Breast epithelium (tissue), 4 donors: Measurements from ENCODE around the gene GFI1B. TPM values are rescaled to one million over a fixed set of nuclear protein-coding genes. Genes with fewer than 3 reads are reported as not detected.

ENCODE experiments used
- DNase-seq, 2 donors: peaks; one replicate each; pipeline ENCODE4 v3.0.0-alpha.2; 2019; ENCODE audit warnings: low spot score in 2 of 2
- H3K27ac ChIP-seq, 2 donors: fragments of 200-600 bp; sonication (generic) in 1 of 2; one replicate each; pipeline ENCODE4 v1.5.1; 2016 to 2019; ENCODE audit warnings: mild to moderate bottlenecking in 1 of 2
- H3K27me3 ChIP-seq, 2 donors: fragments of 200-600 bp; sonication (generic) in 1 of 2; one replicate each; pipeline versions ENCODE4 v1.5.1 to v1.6.0; 2017 to 2019; ENCODE audit warnings: control low read depth in 1 of 2, mild to moderate bottlenecking in 1 of 2
- H3K36me3 ChIP-seq: fragments of 200-600 bp; one replicate; pipeline ENCODE4 v1.5.1; 2019
- H3K4me1 ChIP-seq, 2 donors: fragments of 200-600 bp; sonication (generic); one replicate each; pipeline ENCODE4 v1.5.1; 2016 to 2019; ENCODE audit warnings: control low read depth in 1 of 2
- H3K4me3 ChIP-seq, 3 donors: fragments of 200-600 bp; sonication (generic); 1 replicate in 2 of 3; 2 replicates in 1 of 3; pipeline ENCODE4 v1.5.1; 2016 to 2019; ENCODE audit warnings: mild to moderate bottlenecking in 3 of 3, moderate library complexity in 2 of 3
- H3K9me3 ChIP-seq, 2 donors: fragments of 200-600 bp; sonication (generic) in 1 of 2; one replicate each; pipeline ENCODE4 v1.5.1; 2016 to 2019; ENCODE audit warnings: control low read depth in 1 of 2
- POLR2A ChIP-seq: fragments of 450-650 bp; IDR thresholded peaks from one replicate; pipeline ENCODE4 v1.6.1; 2016; ENCODE audit warnings: antibody characterized with exemption, mild to moderate bottlenecking, moderate library complexity
- POLR2AphosphoS5 ChIP-seq, 3 donors: sonication (generic); formaldehyde crosslinking; IDR thresholded peaks; one replicate each; pipeline ENCODE4 v1.6.1; 2017; ENCODE audit warnings: antibody characterized with exemption in 3 of 3
- intact Hi-C: fragments of 100-400 bp; cut with DNase I; formaldehyde crosslinking; loops from one replicate; pipeline ENCODE4 v1.15.1; 2023; ENCODE audit warnings: low total_unique reads
- total RNA-seq, 3 donors: library from RNA; depleted of rRNA; stranded (reverse); fragments of >200 nt; gene quantifications; one replicate each; pipeline ENCODE4 v1.1.0, GENCODE V29; 2016
- TF ChIP-seq, protein P1 (sequence below), 3 donors: fragments of 450-650 bp; IDR thresholded peaks; one replicate each; pipeline ENCODE4 v1.5.1; 2016 to 2017; ENCODE audit warnings: antibody characterized with exemption in 3 of 3, mild to moderate bottlenecking in 3 of 3, moderate library complexity in 3 of 3

The GFI1B gene
- not detected for total RNA-seq

DNA sequence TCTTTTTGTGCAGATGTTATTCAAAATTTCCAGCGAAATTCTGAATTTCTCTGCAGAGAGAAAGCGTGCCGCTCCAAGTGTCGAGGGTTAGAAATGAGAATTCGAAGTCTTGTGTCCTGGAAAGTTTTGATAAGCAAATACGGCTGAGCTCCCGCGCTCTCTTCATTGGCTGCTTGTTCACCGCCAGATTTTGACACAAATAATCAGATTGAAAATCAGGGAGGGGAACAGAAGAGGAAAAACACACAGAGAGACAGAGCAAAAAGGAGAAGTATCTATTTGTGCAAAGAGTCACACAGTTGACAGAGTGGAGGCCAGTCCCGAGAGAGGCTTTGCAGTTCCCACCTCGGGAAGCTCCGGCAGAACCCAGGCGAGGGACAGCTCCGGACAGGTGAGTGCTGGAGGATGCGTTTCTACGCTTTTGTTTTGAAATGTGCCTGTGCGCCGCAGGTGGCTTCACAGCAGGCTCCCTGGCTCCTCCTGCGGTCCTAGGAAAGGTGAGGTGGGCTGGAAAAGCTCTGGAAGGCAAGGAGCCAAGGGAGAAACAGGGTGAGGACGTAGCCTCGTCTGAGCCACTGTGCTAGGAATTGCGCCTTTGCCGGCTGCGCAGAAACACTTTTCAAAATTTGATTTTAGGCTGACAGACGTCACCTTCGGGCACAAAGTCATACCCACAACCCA lies at the start of gene GFI1B:
TSS of gene GFI1B (plus strand) at position 244 of the 681 bp plus-strand sequence. CDS start 7,985 bp downstream, outside the sequence.
- peaks cover 0 to 45% of the 10 kb centered on the region in 2 donors for H3K27me3 ChIP-seq
- TF ChIP-seq POLR2AphosphoS5 (IDR thresholded peaks at IDR 0.05), result no peak
- TF ChIP-seq, protein P1, sequence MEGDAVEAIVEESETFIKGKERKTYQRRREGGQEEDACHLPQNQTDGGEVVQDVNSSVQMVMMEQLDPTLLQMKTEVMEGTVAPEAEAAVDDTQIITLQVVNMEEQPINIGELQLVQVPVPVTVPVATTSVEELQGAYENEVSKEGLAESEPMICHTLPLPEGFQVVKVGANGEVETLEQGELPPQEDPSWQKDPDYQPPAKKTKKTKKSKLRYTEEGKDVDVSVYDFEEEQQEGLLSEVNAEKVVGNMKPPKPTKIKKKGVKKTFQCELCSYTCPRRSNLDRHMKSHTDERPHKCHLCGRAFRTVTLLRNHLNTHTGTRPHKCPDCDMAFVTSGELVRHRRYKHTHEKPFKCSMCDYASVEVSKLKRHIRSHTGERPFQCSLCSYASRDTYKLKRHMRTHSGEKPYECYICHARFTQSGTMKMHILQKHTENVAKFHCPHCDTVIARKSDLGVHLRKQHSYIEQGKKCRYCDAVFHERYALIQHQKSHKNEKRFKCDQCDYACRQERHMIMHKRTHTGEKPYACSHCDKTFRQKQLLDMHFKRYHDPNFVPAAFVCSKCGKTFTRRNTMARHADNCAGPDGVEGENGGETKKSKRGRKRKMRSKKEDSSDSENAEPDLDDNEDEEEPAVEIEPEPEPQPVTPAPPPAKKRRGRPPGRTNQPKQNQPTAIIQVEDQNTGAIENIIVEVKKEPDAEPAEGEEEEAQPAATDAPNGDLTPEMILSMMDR (IDR thresholded peaks at IDR 0.05), result no peak
- TF ChIP-seq POLR2A, result no peak
- H3K4me3 ChIP-seq, result no peak within 1 kb of the TSS
- no peaks in the 10 kb centered on the region for H3K4me1 ChIP-seq
- H3K9me3 ChIP-seq, result no peaks in the 10 kb centered on the region
- intact Hi-C loops, result no loop called here
- no peak for DNase-seq
- H3K27ac ChIP-seq, result no peak within 1 kb of the TSS
- no peaks in the 10 kb centered on the region for H3K36me3 ChIP-seq

DNA sequence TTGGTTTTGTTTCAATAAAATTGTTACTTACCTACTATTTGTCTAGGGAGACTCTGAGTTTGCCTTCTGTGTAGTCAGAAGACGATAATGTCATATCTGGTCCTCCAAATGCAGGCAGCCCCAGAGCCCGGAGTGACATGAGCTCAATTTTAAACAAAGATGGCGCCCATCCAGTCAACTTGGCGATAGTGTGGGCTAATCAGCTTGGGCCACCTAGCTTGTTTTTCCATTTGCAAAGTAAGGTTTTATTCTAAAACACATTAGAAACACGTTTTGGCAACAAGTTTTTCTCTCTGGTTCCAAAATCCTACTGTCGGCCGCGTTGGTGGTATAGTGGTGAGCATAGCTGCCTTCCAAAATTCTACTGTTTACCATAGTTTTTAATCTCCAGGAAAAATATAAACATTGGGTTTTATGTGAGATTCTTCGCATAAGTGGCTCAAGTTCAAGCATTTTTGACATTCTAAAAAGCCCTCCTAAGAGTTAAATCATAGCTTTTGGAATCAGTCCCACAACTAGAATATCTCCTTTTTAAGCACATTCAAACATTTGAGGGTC lies 47.2 kb upstream of the GFI1B start:
- peaks cover 6% of the 10 kb centered on the region for H3K36me3 ChIP-seq
- TF ChIP-seq POLR2A, result no peak
- TF ChIP-seq POLR2AphosphoS5 (IDR thresholded peaks at IDR 0.05), result no peak
- TF ChIP-seq, protein P1 (IDR thresholded peaks at IDR 0.05), result no peak
- intact Hi-C loops, result no loop called here

DNA sequence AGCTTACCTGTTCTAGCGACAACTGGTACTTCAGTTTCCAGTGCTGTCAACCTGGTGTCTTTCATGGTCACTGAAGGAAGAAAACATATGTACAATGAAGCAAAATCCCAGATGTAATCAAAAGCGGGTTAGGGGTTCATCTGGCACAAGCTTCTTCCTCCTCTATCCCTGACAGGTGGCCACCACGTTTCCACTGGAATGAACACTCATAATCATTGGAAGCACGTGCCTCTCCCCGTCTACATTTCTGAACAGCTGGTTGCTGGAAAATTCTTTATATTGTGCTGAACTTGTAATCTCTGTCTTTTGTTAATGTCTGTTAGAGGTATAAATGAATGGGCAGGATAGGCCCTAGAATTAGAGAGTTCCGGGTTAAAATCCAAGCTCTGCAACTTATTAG lies 43.5 kb upstream of the GFI1B start:
- no peaks in the 10 kb centered on the region for H3K36me3 ChIP-seq
- no peaks in the 10 kb centered on the region for H3K9me3 ChIP-seq
- intact Hi-C loops, result no loop called here
- TF ChIP-seq, protein P1 (IDR thresholded peaks at IDR 0.05), result no peak
- TF ChIP-seq POLR2AphosphoS5 (IDR thresholded peaks at IDR 0.05) (no peak), POLR2A (no peak)
- no peaks in the 10 kb centered on the region for H3K27me3 ChIP-seq
- no peak for DNase-seq
- no peak overlapping the region for H3K27ac ChIP-seq
- no peaks in the 10 kb centered on the region for H3K4me1 ChIP-seq
- no peak overlapping the region for H3K4me3 ChIP-seq

More for the DNA sequence above, 47.2 kb upstream of the GFI1B start:
- Histone ChIP-seq H3K4me1 (no peaks in the 10 kb centered on the region), H3K27me3 (no peaks in the 10 kb centered on the region), H3K9me3 (no peaks in the 10 kb centered on the region), H3K27ac (no peak overlapping the region), H3K4me3 (no peak overlapping the region)
- no peak for DNase-seq

DNA sequence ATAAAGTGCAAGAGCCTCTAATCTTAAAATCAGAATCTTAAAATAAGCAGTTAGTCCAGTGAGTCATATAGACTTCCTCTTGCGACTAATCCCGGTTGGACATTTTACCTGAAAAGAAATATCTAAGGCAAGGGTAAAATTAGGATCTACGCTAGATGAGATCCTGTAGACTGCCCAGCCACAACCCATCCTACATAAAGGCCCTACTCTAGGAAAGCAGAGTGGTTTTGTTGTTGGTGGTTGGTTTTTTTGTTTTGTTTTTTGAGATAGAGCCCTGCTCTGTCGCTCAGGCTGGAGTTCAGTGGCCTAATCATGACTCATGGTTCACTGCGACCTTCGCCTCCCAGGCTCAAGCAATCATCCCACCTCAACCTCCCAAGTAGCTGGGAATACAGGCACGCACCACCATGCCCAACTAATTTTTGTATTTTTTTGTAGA lies 41.0 kb upstream of the GFI1B start:
- no peaks in the 10 kb centered on the region for H3K27me3 ChIP-seq
- DNase-seq, result no peak
- H3K4me3 ChIP-seq, result no peak overlapping the region
- H3K27ac ChIP-seq, result no peak overlapping the region
- TF ChIP-seq, protein P1 (IDR thresholded peaks at IDR 0.05), result no peak
- TF ChIP-seq POLR2AphosphoS5 (IDR thresholded peaks at IDR 0.05), result no peak
- no peak for TF ChIP-seq POLR2A
- H3K4me1 ChIP-seq, result no peaks in the 10 kb centered on the region
- H3K9me3 ChIP-seq, result no peaks in the 10 kb centered on the region
- intact Hi-C loops, result no loop called here
- no peaks in the 10 kb centered on the region for H3K36me3 ChIP-seq

DNA sequence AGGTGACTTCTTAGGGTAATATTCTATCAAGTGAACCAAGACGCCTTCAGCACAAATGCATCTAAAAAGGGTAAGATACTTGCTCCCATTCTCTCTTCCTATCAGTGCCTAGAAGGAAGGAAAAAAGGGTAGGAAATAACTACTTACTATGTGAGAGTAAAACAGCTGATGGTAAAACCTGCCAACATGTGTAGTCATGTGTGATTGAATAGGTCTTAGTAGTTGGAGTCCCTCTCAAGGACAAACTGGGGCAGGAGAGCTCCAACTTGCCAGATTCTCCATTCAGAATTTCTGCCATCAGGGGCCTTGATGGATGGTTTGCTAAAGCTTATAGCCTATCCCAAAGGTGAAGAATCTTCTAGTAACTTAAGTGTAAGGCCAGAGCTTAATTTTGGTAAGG lies 39.3 kb upstream of the GFI1B start:
- Histone ChIP-seq H3K36me3 (no peaks in the 10 kb centered on the region), H3K27ac (no peak overlapping the region), H3K4me3 (no peak overlapping the region), H3K4me1 (no peaks in the 10 kb centered on the region), H3K27me3 (no peaks in the 10 kb centered on the region), H3K9me3 (no peaks in the 10 kb centered on the region)
- no peak for TF ChIP-seq POLR2A
- TF ChIP-seq POLR2AphosphoS5 (IDR thresholded peaks at IDR 0.05), result no peak
- TF ChIP-seq, protein P1 (IDR thresholded peaks at IDR 0.05), result no peak
- DNase-seq, result no peak
- intact Hi-C loops, result no loop called here
